ENCODE data around the gene CYBB.

CYBB gene

GRCh38 chrX:37785569-37785968 is 5.7 kb downstream of the CYBB start:
- in situ Hi-C loops (cut with HindIII; ENCODE audit: low sequenced_read_pairs) = no loop called here

- in situ Hi-C loops (cut with HindIII; ENCODE audit: low sequenced_read_pairs) = no loop called here
These were observed 7.0 kb downstream of the CYBB start for GRCh38 chrX:37786624-37787422.

GRCh38 chrX:37787423-37787869 is 7.6 kb downstream of the CYBB start:
- in situ Hi-C loops (cut with HindIII; ENCODE audit: low sequenced_read_pairs) = no loop called here

- in situ Hi-C loops (cut with HindIII; ENCODE audit: low sequenced_read_pairs) = no loop called here
These were observed 16.5 kb downstream of the CYBB start for GRCh38 chrX:37796310-37796709.

- in situ Hi-C loops (cut with HindIII; ENCODE audit: low sequenced_read_pairs) = no loop called here
These were observed 16.9 kb downstream of the CYBB start for GRCh38 chrX:37796805-37797204.

- in situ Hi-C loops (cut with HindIII; ENCODE audit: low sequenced_read_pairs) = no loop called here
These were observed 20.1 kb downstream of the CYBB start for GRCh38 chrX:37799936-37800335.

- in situ Hi-C loops (cut with HindIII; ENCODE audit: low sequenced_read_pairs) = no loop called here
These were observed 20.9 kb downstream of the CYBB start for GRCh38 chrX:37800717-37801116.

GRCh38 chrX:37802028-37802427 is 22.2 kb downstream of the CYBB start:
- in situ Hi-C loops (cut with HindIII; ENCODE audit: low sequenced_read_pairs) = no loop called here

GRCh38 chrX:37803057-37803456 is 23.2 kb downstream of the CYBB start:
- in situ Hi-C loops (cut with HindIII; ENCODE audit: low sequenced_read_pairs) = no loop called here

GRCh38 chrX:37809970-37810369 is 30.1 kb downstream of the CYBB start:
- in situ Hi-C loops (cut with HindIII; ENCODE audit: low sequenced_read_pairs) = no loop called here

- in situ Hi-C loops (cut with HindIII; ENCODE audit: low sequenced_read_pairs) = no loop called here
These were observed 32.3 kb downstream of the CYBB start for GRCh38 chrX:37812110-37812509.

GRCh38 chrX:37813570-37813969 is 33.7 kb downstream of the CYBB start:
- in situ Hi-C loops (cut with HindIII; ENCODE audit: low sequenced_read_pairs) = no loop called here

- in situ Hi-C loops (cut with HindIII; ENCODE audit: low sequenced_read_pairs) = no loop called here
These were observed 35.5 kb downstream of the CYBB start for GRCh38 chrX:37815366-37815765.

GRCh38 chrX:37816766-37817165 is 36.9 kb downstream of the CYBB start:
- in situ Hi-C loops (cut with HindIII; ENCODE audit: low sequenced_read_pairs) = no loop called here

GRCh38 chrX:37817176-37817575 is 37.3 kb downstream of the CYBB start:
- in situ Hi-C loops (cut with HindIII; ENCODE audit: low sequenced_read_pairs) = no loop called here

GRCh38 chrX:37817579-37817978 is 37.7 kb downstream of the CYBB start:
- in situ Hi-C loops (cut with HindIII; ENCODE audit: low sequenced_read_pairs) = no loop called here

GRCh38 chrX:37818031-37818430 is 38.2 kb downstream of the CYBB start:
- in situ Hi-C loops (cut with HindIII; ENCODE audit: low sequenced_read_pairs) = no loop called here

GRCh38 chrX:37820646-37821045 is 40.8 kb downstream of the CYBB start:
- in situ Hi-C loops (cut with HindIII; ENCODE audit: low sequenced_read_pairs) = no loop called here

- in situ Hi-C loops (cut with HindIII; ENCODE audit: low sequenced_read_pairs) = no loop called here
These were observed 44.8 kb downstream of the CYBB start for GRCh38 chrX:37824491-37825214.

GRCh38 chrX:37825215-37825842 is 45.5 kb downstream of the CYBB start:
- in situ Hi-C loops (cut with HindIII; ENCODE audit: low sequenced_read_pairs) = no loop called here

- in situ Hi-C loops (cut with HindIII; ENCODE audit: low sequenced_read_pairs) = no loop called here
These were observed 49.9 kb downstream of the CYBB start for GRCh38 chrX:37829721-37830120.

GRCh38 chrX:37830371-37830770 is 50.5 kb downstream of the CYBB start:
- in situ Hi-C loops (cut with HindIII; ENCODE audit: low sequenced_read_pairs) = no loop called here
